GM12878 (cell line): ENCODE data around the gene IRF6. TPM values are rescaled to one million over a fixed set of nuclear protein-coding genes. Genes with fewer than 3 reads are reported as not detected.

ENCODE experiments used
- ATAC-seq: fragments of 200-7000 bp; cut with Tn5 transposase; 3 replicates; pipeline ENCODE4 v1.9.1; 2020; ENCODE audit warnings: mild to moderate bottlenecking, moderate library complexity
- BruUV-seq: library from RNA; stranded (reverse); fragments of 400-500 nt; replicated peaks from 2 replicates; lab custom pipeline; 2021; lab: Mats Ljungman, UMichigan
- CTCF ChIA-PET: fragments of 300-600 bp; sonication (Branson Sonifier 250); formaldehyde crosslinking; extraction: SDS; loops from one replicate; lab custom pipeline; 2021; ENCODE audit warnings: inconsistent platforms; lab: Yijun Ruan, JAX
- POLR2A ChIA-PET: fragments of 350-600 bp; formaldehyde crosslinking; extraction: SDS; loops from one replicate; lab custom pipeline; 2021; ENCODE audit warnings: inconsistent platforms; lab: Charles Lee
- RAD21 ChIA-PET: fragments of 300-600 bp; sonication (Branson Sonifier 250); formaldehyde crosslinking; loops from one replicate; lab custom pipeline; 2023; ENCODE audit warnings: antibody characterized with exemption; ENCODE audit not compliant: unreplicated experiment; lab: Charles Lee
- SMC1A ChIA-PET: fragments of 300-600 bp; sonication (Branson Sonifier 250); formaldehyde crosslinking; loops from one replicate; lab custom pipeline; 2023; ENCODE audit not compliant: unreplicated experiment, uncharacterized antibody; lab: Charles Lee
- DNase-seq: peaks from one replicate; pipeline ENCODE4 v3.0.0-alpha.2; 2011; ENCODE audit warnings: low read depth, low spot score
- FAIRE-seq: peaks from 3 replicates; lab custom pipeline; 2011; peaks lifted over from hg19 to GRCh38; lab: Jason Lieb, UNC
- H2AFZ ChIP-seq: 2 replicates; pipeline ENCODE4 v1.6.0; 2011; ENCODE audit warnings: low read depth, low read length, control low read depth; ENCODE audit not compliant: control insufficient read depth
- H3K27ac ChIP-seq: 2 replicates; pipeline ENCODE4 v1.5.1; 2011; ENCODE audit warnings: control low read depth; ENCODE audit not compliant: control insufficient read depth, insufficient read depth
- H3K27me3 ChIP-seq, 2 experiments: replicated peaks in 1 of 2; 2 replicates each; pipeline versions ENCODE4 v1.6.0 to v1.6.1; 2011; ENCODE audit warnings: low read length in 1 of 2; ENCODE audit not compliant: control insufficient read depth in 2 of 2, insufficient read depth in 2 of 2
- H3K36me3 ChIP-seq, 2 experiments: 2 replicates each; pipeline ENCODE4 v1.5.1; 2011; ENCODE audit warnings: low read length in 1 of 2; ENCODE audit not compliant: control insufficient read depth in 2 of 2, insufficient read depth in 2 of 2
- H3K4me1 ChIP-seq: 2 replicates; pipeline ENCODE4 v1.6.1; 2011; ENCODE audit warnings: mild to moderate bottlenecking, low read length, moderate library complexity, mixed read lengths; ENCODE audit not compliant: control insufficient read depth, insufficient read depth
- H3K4me2 ChIP-seq: 2 replicates; pipeline ENCODE4 v1.6.0; 2011; ENCODE audit warnings: control low read depth; ENCODE audit not compliant: control insufficient read depth, insufficient read depth
- H3K4me3 ChIP-seq: fragments of 200-600 bp; sonication (generic); 2 replicates; pipeline ENCODE4 v1.5.1; 2016
- H3K79me2 ChIP-seq: 2 replicates; pipeline ENCODE4 v1.6.0; 2011; ENCODE audit warnings: low read length; ENCODE audit not compliant: control insufficient read depth, insufficient read depth
- H3K9ac ChIP-seq: 2 replicates; pipeline ENCODE4 v1.8.0; 2011; ENCODE audit warnings: low read length, control low read depth, mixed read lengths; ENCODE audit not compliant: control insufficient read depth, insufficient read depth
- H3K9me3 ChIP-seq: replicated peaks from 3 replicates; pipeline ENCODE4 v1.5.1; 2011; ENCODE audit warnings: mild to moderate bottlenecking, low read length; ENCODE audit not compliant: control insufficient read depth, insufficient read depth
- H4K20me1 ChIP-seq: 2 replicates; pipeline ENCODE4 v1.6.0; 2011; ENCODE audit not compliant: control insufficient read depth, insufficient read depth
- EED ChIP-seq: sonication (generic); IDR thresholded peaks from 2 replicates; pipeline ENCODE4 v1.6.1; 2016; ENCODE audit warnings: antibody characterized with exemption, low read depth
- LARP7 ChIP-seq: fragments of 450-650 bp; IDR thresholded peaks from 2 replicates; pipeline ENCODE4 v1.6.1; 2017; ENCODE audit warnings: mild to moderate bottlenecking
- PAX5 ChIP-seq: IDR thresholded peaks from 2 replicates; pipeline ENCODE4 v1.6.1; 2011; ENCODE audit warnings: low read depth, low read length, borderline replicate concordance
- WGBS: methylation state at CpG from one replicate; pipeline ENCODE4 v1.1.6; 2016; ENCODE audit warnings: low lambda C conversion rate; ENCODE audit not compliant: insufficient replicate concordance, insufficient coverage; ENCODE audit errors: missing lambda C conversion rate; 5-methylcytosine and 5-hydroxymethylcytosine counted together
- in situ Hi-C: fragments of 300-500 bp; cut with MboI; formaldehyde crosslinking; loops from 9 replicates; pipeline ENCODE4 v1.14.3; 2018; ENCODE audit warnings: mixed read lengths
- intact Hi-C: fragments of 100-400 bp; cut with micrococcal nuclease; formaldehyde crosslinking; loops from one replicate; pipeline ENCODE4 v1.14.2; 2022; ENCODE audit not compliant: unreplicated experiment
- polyA plus RNA-seq, 11 experiments: library from polyadenylated mRNA; depleted of rRNA in 4 of 11; unstranded in 6 of 11; stranded (reverse) in 5 of 11; fragments of >200 nt; fragmentation: Nextera tagmentation in 4 of 11; fragmentation: Illumina TruSeq in 1 of 11; extraction: Ambion mirVana in 4 of 11; extraction: Trizol in 1 of 11; gene quantifications; 1 replicate in 1 of 11; 2 replicates in 10 of 11; pipeline versions ENCODE4 v1.2.1 to v1.2.3, GENCODE V29; 2011 to 2016; ENCODE audit warnings: inconsistent platforms in 2 of 11, missing spikeins in 2 of 11, low read depth in 1 of 11
- total RNA-seq, 4 experiments: library from RNA; depleted of rRNA in 3 of 4; stranded (reverse); fragments of >200 nt in 3 of 4; fragmentation: Illumina TruSeq in 1 of 4; extraction: Trizol in 1 of 4; gene quantifications; 2 replicates each; pipeline versions ENCODE4 v1.2.1 to v1.2.3, GENCODE V29; 2013 to 2021

Gene IRF6
- total and polyA plus RNA-seq, 10 of the 15 experiments (the other 5 are each of a cell fraction or from before 2014, with no cell fraction given): 0.04 to 0.50 (median 0.09) TPM; not detected in 1

DNA sequence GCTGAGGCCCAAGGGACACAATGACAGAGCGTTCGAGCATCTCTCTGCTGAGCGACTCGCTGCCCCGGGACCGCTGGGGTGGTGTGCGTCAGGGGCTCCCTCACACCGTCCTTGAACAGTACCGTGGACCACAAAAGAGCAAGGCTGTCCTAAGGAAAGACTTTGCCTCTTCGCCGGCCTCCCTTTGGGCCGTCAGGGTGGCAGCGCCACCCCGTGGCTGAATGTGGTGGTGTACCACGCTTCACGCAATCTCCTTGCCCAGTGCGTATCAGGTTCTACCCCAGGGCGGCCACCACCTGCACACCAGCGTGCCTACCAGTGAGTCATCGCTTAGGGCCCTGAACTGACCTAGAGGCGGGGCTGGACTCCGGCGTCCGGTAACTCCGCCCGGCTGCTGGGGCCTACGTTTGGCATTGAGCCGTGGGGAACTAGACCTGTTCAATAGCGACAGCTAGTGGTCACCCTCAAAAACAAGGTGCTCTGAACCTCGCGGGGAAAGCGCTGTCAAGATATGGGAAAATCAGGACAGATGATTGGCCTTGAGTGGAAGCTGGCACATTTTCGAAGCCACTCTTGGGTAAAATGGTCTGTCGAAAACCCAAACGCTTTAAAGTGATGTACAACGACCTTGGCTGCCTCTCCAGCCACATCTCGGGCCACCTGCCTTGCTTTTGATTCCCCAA is 58.2 kb downstream of the IRF6 start (continued):
- TF ChIP-seq EED: 0 out of 2 replicates have a peak, but pooled peaks have one; percentile 17

- ATAC-seq: no peak
- Histone ChIP-seq H3K27ac (no peak overlapping the region), H3K79me2 (no peaks in the 10 kb centered on the region), H3K9me3 (no peaks in the 10 kb centered on the region), H3K27me3 (no peaks in the 10 kb centered on the region), H3K36me3 (no peaks in the 10 kb centered on the region), H3K4me2 (no peak overlapping the region), H3K9ac (no peak overlapping the region), H3K4me1 (peaks cover 24% of the 10 kb centered on the region), H3K4me3 (no peak overlapping the region), H4K20me1 (no peaks in the 10 kb centered on the region), H2AFZ (no peak overlapping the region)
- CTCF ChIA-PET: interaction anchor here (0.6 to 6.6 kb wide), 15 partner anchors 10 to 181 kb away, joined by 3 to 86 read pairs (median 4); no protein-coding TSS in a partner anchor
- no peak for FAIRE-seq
- in situ Hi-C loops (loop anchor here (5.0 kb wide), 1 partner anchor 169 kb away; no protein-coding TSS in a partner anchor), intact Hi-C loops (loop anchor here (1.0 to 10.0 kb wide), 6 partner anchors 53 to 177 kb away; partner anchors contain the start of gene LAMB3)
- RAD21 ChIA-PET: interaction anchor here (1.6 to 2.7 kb wide), 3 partner anchors 92 to 177 kb away, joined by 4 to 7 read pairs (median 5); partner anchors contain the start of gene LAMB3
- POLR2A ChIA-PET: no interaction called here
- SMC1A ChIA-PET: interaction anchor here (0.8 to 6.8 kb wide), 9 partner anchors 9 to 97 kb away, joined by 3 to 60 read pairs (median 6); partner anchors contain the start of gene LAMB3
- WGBS: 80% methylated on average over 4 of the region's 4 CpGs
- no TSS peak for BruUV-seq
- DNase-seq: no peak
- TF ChIP-seq LARP7: no peak
- TF ChIP-seq PAX5: peak; percentile 55; the same call in 1 of the 2 replicates
Measured at GRCh38 chr1:209746451-209747165, 59.3 kb downstream of the IRF6 start.
